Neuronal stem cell (in vitro differentiated cells): ENCODE data around the gene YBX1. TPM values are rescaled to one million over a fixed set of nuclear protein-coding genes. Genes with fewer than 3 reads are reported as not detected.

Experiments used
- DNase-seq: peaks from one replicate; pipeline ENCODE4 v3.0.0-alpha.2; 2013; ENCODE audit warnings: low spot score
- H2AFZ ChIP-seq: one replicate; pipeline ENCODE4 v1.6.1; 2013; ENCODE audit warnings: mild to moderate bottlenecking, low read length, inconsistent platforms
- H2AK5ac ChIP-seq: 2 replicates; pipeline ENCODE4 v1.6.1; 2013; ENCODE audit warnings: low read depth, mild to moderate bottlenecking, inconsistent platforms, low read length, moderate library complexity, mixed read lengths
- H2BK120ac ChIP-seq: 2 replicates; pipeline ENCODE4 v1.6.1; 2013; ENCODE audit warnings: low read depth, mild to moderate bottlenecking, inconsistent platforms, low read length, moderate library complexity, mixed read lengths
- H2BK12ac ChIP-seq: one replicate; pipeline ENCODE4 v1.6.1; 2013; ENCODE audit warnings: low read length, inconsistent platforms
- H2BK15ac ChIP-seq: 2 replicates; pipeline ENCODE4 v1.6.1; 2013; ENCODE audit warnings: mild to moderate bottlenecking, low read length, inconsistent platforms, mixed read lengths
- H2BK5ac ChIP-seq: one replicate; pipeline ENCODE4 v1.6.1; 2013; ENCODE audit warnings: inconsistent platforms, mild to moderate bottlenecking, low read length, moderate library complexity
- H3K14ac ChIP-seq: one replicate; pipeline ENCODE4 v1.6.1; 2013; ENCODE audit warnings: low read length, inconsistent platforms
- H3K18ac ChIP-seq: 2 replicates; pipeline ENCODE4 v1.6.1; 2013; ENCODE audit warnings: low read length, inconsistent platforms
- H3K23ac ChIP-seq: 2 replicates; pipeline ENCODE4 v1.6.1; 2013; ENCODE audit warnings: low read depth, mild to moderate bottlenecking, mixed read lengths, low read length, inconsistent platforms; ENCODE audit not compliant: poor library complexity
- H3K27ac ChIP-seq: replicated peaks from 3 replicates; pipeline ENCODE4 v1.5.1; 2013; ENCODE audit warnings: low read length, inconsistent platforms
- H3K27me3 ChIP-seq, 3 experiments: 2 replicates each; pipeline ENCODE4 v1.6.1; 2013; ENCODE audit warnings: low read length in 3 of 3, mild to moderate bottlenecking in 2 of 3, inconsistent platforms in 1 of 3, low read depth in 1 of 3, mixed read lengths in 1 of 3, moderate library complexity in 1 of 3; ENCODE audit not compliant: control insufficient read depth in 3 of 3, insufficient read depth in 3 of 3
- H3K36me3 ChIP-seq, 2 donors: replicated peaks in 1 of 2; 2 replicates each; pipeline ENCODE4 v1.6.1; 2013; ENCODE audit warnings: low read length in 2 of 2; ENCODE audit not compliant: control insufficient read depth in 2 of 2, insufficient read depth in 2 of 2
- H3K4ac ChIP-seq: 2 replicates; pipeline ENCODE4 v1.6.1; 2013; ENCODE audit warnings: inconsistent platforms, mild to moderate bottlenecking, low read length, moderate library complexity
- H3K4me1 ChIP-seq, 2 donors: 1 replicate in 1 of 2; 2 replicates in 1 of 2; pipeline ENCODE4 v1.6.1; 2013; ENCODE audit warnings: low read length in 2 of 2, low read depth in 1 of 2; ENCODE audit not compliant: control insufficient read depth in 2 of 2, insufficient read depth in 1 of 2
- H3K4me2 ChIP-seq: one replicate; pipeline ENCODE4 v1.6.1; 2013; ENCODE audit warnings: mild to moderate bottlenecking, low read length, inconsistent platforms; ENCODE audit not compliant: insufficient read depth, poor library complexity, severe bottlenecking
- H3K4me3 ChIP-seq, 2 donors: 2 replicates each; pipeline ENCODE4 v1.5.1; 2013; ENCODE audit warnings: low read length in 2 of 2, mild to moderate bottlenecking in 2 of 2, inconsistent platforms in 1 of 2, moderate library complexity in 1 of 2
- H3K79me1 ChIP-seq: one replicate; pipeline ENCODE4 v1.6.1; 2013; ENCODE audit warnings: low read depth, mild to moderate bottlenecking, inconsistent platforms, low read length, moderate library complexity
- H3K9ac ChIP-seq: one replicate; pipeline ENCODE4 v1.6.1; 2013; ENCODE audit warnings: mild to moderate bottlenecking, low read depth, low read length, inconsistent platforms; ENCODE audit not compliant: poor library complexity
- H3K9me3 ChIP-seq, 2 donors: replicated peaks in 1 of 2; 2 replicates each; pipeline versions ENCODE3 to v1.6.1; 2013; ENCODE audit warnings: low read length in 2 of 2, mild to moderate bottlenecking in 2 of 2, inconsistent platforms in 1 of 2, low read depth in 1 of 2, mixed read lengths in 1 of 2, moderate library complexity in 1 of 2; ENCODE audit not compliant: control insufficient read depth in 2 of 2, insufficient read depth in 1 of 2
- H4K8ac ChIP-seq: one replicate; pipeline ENCODE4 v1.6.1; 2013; ENCODE audit warnings: low read depth, mild to moderate bottlenecking, inconsistent platforms, low read length, moderate library complexity
- H4K91ac ChIP-seq: one replicate; pipeline ENCODE4 v1.6.1; 2013; ENCODE audit warnings: low read length, low read depth, mild to moderate bottlenecking, inconsistent platforms; ENCODE audit not compliant: poor library complexity
- WGBS, 2 donors: extraction: QIAGEN DNeasy Blood & Tissue Kit; methylation state at CpG; one replicate each; pipeline ENCODE4 v1.1.7; 2013; ENCODE audit warnings: missing lambda C conversion rate in 2 of 2, mixed read lengths in 1 of 2; ENCODE audit not compliant: insufficient read length in 2 of 2, insufficient replicate concordance in 1 of 2; ENCODE audit errors: extremely low coverage in 2 of 2; 5-methylcytosine and 5-hydroxymethylcytosine counted together
- polyA plus RNA-seq, 2 experiments: library from polyadenylated mRNA; stranded (reverse); fragments of 200-250 nt; gene quantifications; one replicate each; pipeline ENCODE4 v1.2.3, GENCODE V29; 2013

The YBX1 gene
- 1,990 TPM for polyA plus RNA-seq (2013, experiment 1 of 2)
- 1,985 TPM for polyA plus RNA-seq (2013, experiment 2 of 2)

GRCh38 chr1:42681741-42682483 lies at the start of gene YBX1:
Gene YBX1, plus strand, starts transcription at chr1:42682418. Its CDS starts 148 bp downstream, at chr1:42682566.
- no peaks in the 10 kb centered on the region for H3K27me3 ChIP-seq
- no CpG with 5 or more reads among the region's 54 CpGs for WGBS, 2 donors
- H2BK12ac ChIP-seq: no peak within 1 kb of the TSS
- H3K9me3 ChIP-seq: no peaks in the 10 kb centered on the region
- H4K91ac ChIP-seq: peak within 1 kb of the TSS; percentile 46
- peak within 1 kb of the TSS; percentile 94 for H3K23ac ChIP-seq
- peak within 1 kb of the TSS; percentile 38 for H2BK120ac ChIP-seq
- H2AK5ac ChIP-seq: no peak within 1 kb of the TSS
- no peak within 1 kb of the TSS for H2BK15ac ChIP-seq
- peak; percentile 97 for DNase-seq
- H2AFZ ChIP-seq: peak within 1 kb of the TSS; percentile 90
- peaks cover 10 to 23% of the 10 kb centered on the region in 2 donors for H3K4me1 ChIP-seq
- H3K4ac ChIP-seq: no peak within 1 kb of the TSS
- no peak within 1 kb of the TSS for H2BK5ac ChIP-seq
- H3K9ac ChIP-seq: peak within 1 kb of the TSS; percentile 96
- peak within 1 kb of the TSS; percentile 83 for H3K4me2 ChIP-seq
- no peaks in the 10 kb centered on the region for H3K79me1 ChIP-seq
- H3K36me3 ChIP-seq: peaks cover 16 to 41% of the 10 kb centered on the region in 2 donors
- H3K18ac ChIP-seq: peak within 1 kb of the TSS; percentile 94
- H3K27ac ChIP-seq: peak within 1 kb of the TSS; percentile 78
- H3K4me3 ChIP-seq: peak within 1 kb of the TSS; percentile 68 to 99
- no peak within 1 kb of the TSS for H4K8ac ChIP-seq
- H3K14ac ChIP-seq: peak within 1 kb of the TSS; percentile 56

GRCh38 chr1:42639116-42639515 lies 43.1 kb upstream of the YBX1 start:
- H3K4me1 ChIP-seq: no peaks in the 10 kb centered on the region
- no peak overlapping the region for H3K14ac ChIP-seq
- no peak overlapping the region for H2AK5ac ChIP-seq
- H3K27ac ChIP-seq: no peak overlapping the region
- H3K4me3 ChIP-seq: no peak overlapping the region
- H3K9me3 ChIP-seq: no peaks in the 10 kb centered on the region
- no peaks in the 10 kb centered on the region for H3K36me3 ChIP-seq
- no peaks in the 10 kb centered on the region for H3K27me3 ChIP-seq
- no peak overlapping the region for H2BK15ac ChIP-seq
- H3K18ac ChIP-seq: no peak overlapping the region
- no peak overlapping the region for H4K8ac ChIP-seq
- H3K4ac ChIP-seq: no peak overlapping the region
- no peak overlapping the region for H4K91ac ChIP-seq
- DNase-seq: no peak
- H3K79me1 ChIP-seq: no peaks in the 10 kb centered on the region
- H3K9ac ChIP-seq: no peak overlapping the region
- no peak overlapping the region for H3K4me2 ChIP-seq
- no peak overlapping the region for H2BK120ac ChIP-seq
- H2BK5ac ChIP-seq: no peak overlapping the region
- H3K23ac ChIP-seq: no peak overlapping the region
- no peak overlapping the region for H2AFZ ChIP-seq
- no peak overlapping the region for H2BK12ac ChIP-seq

GRCh38 chr1:42646056-42646455 lies 36.2 kb upstream of the YBX1 start:
- no peak for DNase-seq
- Histone ChIP-seq H3K27me3 (no peaks in the 10 kb centered on the region), H3K18ac (no peak overlapping the region), H2BK15ac (no peak overlapping the region), H3K4me3 (no peak overlapping the region), H2BK5ac (no peak overlapping the region), H2AFZ (no peak overlapping the region), H4K91ac (no peak overlapping the region), H3K9me3 (no peaks in the 10 kb centered on the region), H3K79me1 (no peaks in the 10 kb centered on the region), H3K14ac (no peak overlapping the region), H3K36me3 (no peaks in the 10 kb centered on the region), H3K27ac (no peak overlapping the region), H3K4ac (no peak overlapping the region), H3K9ac (no peak overlapping the region), H3K23ac (no peak overlapping the region), H2BK12ac (no peak overlapping the region), H2BK120ac (no peak overlapping the region), H3K4me1 (no peaks in the 10 kb centered on the region), H4K8ac (no peak overlapping the region), H2AK5ac (no peak overlapping the region), H3K4me2 (no peak overlapping the region)
- WGBS, 2 donors: no CpG with 5 or more reads among the region's 2 CpGs

GRCh38 chr1:42657201-42657600 lies 25.0 kb upstream of the YBX1 start:
- Histone ChIP-seq H2BK15ac (no peak overlapping the region), H2BK12ac (no peak overlapping the region), H3K79me1 (peaks cover 10% of the 10 kb centered on the region), H3K4me1 (peaks cover 5 to 8% of the 10 kb centered on the region in 2 donors), H3K9me3 (no peaks in the 10 kb centered on the region), H3K14ac (no peak overlapping the region), H2AFZ (peak overlapping the region; percentile 86), H3K36me3 (peaks cover 2 to 28% of the 10 kb centered on the region in 2 donors), H3K23ac (no peak overlapping the region), H3K4me3 (peak overlapping the region in 1 of 2 donors; percentile 92), H3K9ac (no peak overlapping the region), H4K91ac (no peak overlapping the region), H4K8ac (no peak overlapping the region), H2BK120ac (no peak overlapping the region), H2BK5ac (no peak overlapping the region), H3K27me3 (no peaks in the 10 kb centered on the region), H3K18ac (no peak overlapping the region), H2AK5ac (no peak overlapping the region), H3K27ac (no peak overlapping the region), H3K4me2 (no peak overlapping the region), H3K4ac (no peak overlapping the region)
- DNase-seq: no peak
- no CpG with 5 or more reads among the region's 5 CpGs for WGBS, 2 donors
